ENCODE data around the gene NRCAM.
"Not testable (repeated sequence)": the region's sequence is repeated elsewhere in the genome, so short reads cannot be mapped to it uniquely, and the experiment has no call there.

Gene NRCAM

GRCh38 chr7:108393097-108393496 lies 63.1 kb downstream of the NRCAM start:
- not testable (repeated sequence) for DNase-seq

- DNase-seq: not testable (repeated sequence)
Measured at GRCh38 chr7:108387686-108388085, 68.5 kb downstream of the NRCAM start.

GRCh38 chr7:108385834-108386422 lies 70.3 kb downstream of the NRCAM start:
- no peak for DNase-seq

GRCh38 chr7:108384716-108385483 lies 71.3 kb downstream of the NRCAM start:
- DNase-seq: no peak

- no peak for DNase-seq
Measured at GRCh38 chr7:108382932-108383331, 73.3 kb downstream of the NRCAM start.

- DNase-seq: no peak
Measured at GRCh38 chr7:108380517-108380916, 75.7 kb downstream of the NRCAM start.

- DNase-seq: no peak
Measured at GRCh38 chr7:108376206-108376605, 80.0 kb downstream of the NRCAM start.

GRCh38 chr7:108375668-108376067 lies 80.6 kb downstream of the NRCAM start:
- DNase-seq: no peak

GRCh38 chr7:108374899-108375298 lies 81.3 kb downstream of the NRCAM start:
- no peak for DNase-seq

- no peak for DNase-seq
Measured at GRCh38 chr7:108372618-108373017, 83.6 kb downstream of the NRCAM start.

- no peak for DNase-seq
Measured at GRCh38 chr7:108370616-108371015, 85.6 kb downstream of the NRCAM start.

GRCh38 chr7:108368466-108368865 lies 87.8 kb downstream of the NRCAM start:
- no peak for DNase-seq

- DNase-seq: no peak
Measured at GRCh38 chr7:108367946-108368345, 88.3 kb downstream of the NRCAM start.

GRCh38 chr7:108367314-108367713 lies 88.9 kb downstream of the NRCAM start:
- DNase-seq: no peak

- no peak for DNase-seq
Measured at GRCh38 chr7:108363659-108364058, 92.6 kb downstream of the NRCAM start.

GRCh38 chr7:108360058-108360800 lies 96.0 kb downstream of the NRCAM start:
- no peak for DNase-seq

- DNase-seq: no peak
Measured at GRCh38 chr7:108358553-108358952, 97.7 kb downstream of the NRCAM start.

GRCh38 chr7:108351729-108352131 lies 104.5 kb downstream of the NRCAM start:
- DNase-seq: no peak

- DNase-seq: no peak
Measured at GRCh38 chr7:108348913-108349312, 107.3 kb downstream of the NRCAM start.

- no peak for DNase-seq
Measured at GRCh38 chr7:108347616-108348015, 108.6 kb downstream of the NRCAM start.

GRCh38 chr7:108345710-108346336 lies 110.4 kb downstream of the NRCAM start:
- no peak for DNase-seq

- DNase-seq: no peak
Measured at GRCh38 chr7:108340856-108341411, 115.3 kb downstream of the NRCAM start.

- not testable (repeated sequence) for DNase-seq
Measured at GRCh38 chr7:108340406-108340805, 115.8 kb downstream of the NRCAM start.
